ENCODE data around the gene SVIL. TPM values are rescaled to one million over a fixed set of nuclear protein-coding genes. Genes with fewer than 3 reads are reported as not detected.
"Not testable (repeated sequence)": the region's sequence is repeated elsewhere in the genome, so short reads cannot be mapped to it uniquely, and the experiment has no call there.

The SVIL gene
- total RNA-seq, 1 donor from 2014 or later, result 16.2 TPM

GRCh38 chr10:29546773-29547313, 87.9 kb downstream of the SVIL start:
- DNase-seq (ENCODE audit: low spot score) (no peak), ATAC-seq (no peak)

DNA sequence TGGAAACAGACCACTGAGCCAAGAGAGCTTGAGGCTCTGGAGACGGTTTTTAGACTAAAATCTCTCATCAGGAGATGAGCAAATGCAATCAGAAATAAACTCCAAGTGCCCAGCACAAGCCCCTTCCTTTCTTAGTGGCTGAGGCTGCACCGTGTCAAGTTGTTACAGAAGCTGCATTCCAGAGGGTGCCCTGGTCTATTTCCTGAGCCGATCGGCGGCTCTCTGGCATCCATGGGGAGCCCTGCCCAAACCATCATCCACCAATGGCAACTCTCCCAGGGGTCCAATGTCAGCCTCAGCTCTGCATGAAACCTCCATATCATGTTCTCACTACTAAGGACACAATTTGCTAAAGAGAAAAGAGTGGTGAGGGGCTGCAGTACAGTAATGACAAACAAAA, 89.6 kb downstream of the SVIL start:
- no peak for ATAC-seq
- DNase-seq (ENCODE audit: low spot score), result no peak

DNA sequence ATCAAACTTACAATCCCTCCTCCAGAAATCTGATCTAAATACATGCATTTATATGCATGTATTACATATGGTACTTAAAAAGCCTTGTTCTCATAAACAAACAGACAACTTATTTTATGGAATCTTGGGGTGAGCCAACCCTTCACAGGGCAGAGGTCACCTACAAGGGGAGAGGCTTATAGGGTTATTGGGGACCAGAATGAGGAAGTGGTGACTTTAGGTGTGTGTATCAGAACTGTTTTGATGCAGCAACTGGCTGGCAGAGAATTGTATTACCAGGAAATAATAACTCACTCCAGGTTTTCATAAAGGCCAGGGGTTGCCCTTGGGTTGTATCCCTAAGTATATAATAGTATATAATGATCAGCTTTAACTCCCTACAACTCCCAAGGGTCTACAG, 91.1 kb downstream of the SVIL start:
- ATAC-seq, result no peak
- no peak for DNase-seq (ENCODE audit: low spot score)

DNA sequence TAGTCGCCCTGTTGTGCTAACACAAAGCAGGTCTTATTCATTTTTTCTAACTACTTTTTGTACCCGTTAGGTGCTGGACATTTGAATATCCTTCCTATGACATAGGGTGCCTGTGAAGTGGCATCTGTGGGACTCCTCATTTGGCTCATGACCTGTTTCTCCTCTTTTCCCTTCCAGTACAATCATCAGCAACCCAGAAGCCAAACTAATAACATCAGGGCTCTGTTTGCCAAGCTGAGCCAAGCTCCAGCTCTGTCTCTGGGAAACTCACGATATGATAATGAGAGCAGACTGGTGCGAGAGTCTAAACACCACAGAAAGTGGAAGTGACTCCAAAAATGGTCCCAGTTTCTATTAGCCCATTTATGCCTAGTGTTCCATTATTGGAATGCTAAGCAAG, 92.0 kb downstream of the SVIL start:
- ATAC-seq (no peak), DNase-seq (ENCODE audit: low spot score) (no peak)

GRCh38 chr10:29541422-29542210, 93.2 kb downstream of the SVIL start:
- DNase-seq (ENCODE audit: low spot score) (no peak), ATAC-seq (no peak)

DNA sequence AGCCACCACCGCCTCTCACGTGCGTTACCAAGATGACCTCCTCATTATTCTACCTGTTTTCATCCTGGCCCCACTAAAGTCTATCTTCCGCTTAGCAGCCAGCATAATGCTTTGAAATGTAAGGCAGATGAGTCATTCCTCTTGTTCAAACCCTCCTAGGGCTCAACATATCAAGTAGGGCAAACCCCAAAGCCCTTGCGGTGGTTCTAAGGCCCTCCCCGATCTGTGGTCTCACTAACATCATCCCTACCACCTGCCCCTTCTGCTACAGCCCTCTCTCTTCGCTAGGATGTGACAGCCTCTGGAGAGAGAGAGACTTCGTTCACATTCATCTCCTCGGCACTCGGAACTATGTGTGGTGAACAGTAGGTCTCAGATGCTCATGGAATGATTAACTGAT, 94.8 kb downstream of the SVIL start:
- ATAC-seq, result no peak
- DNase-seq (ENCODE audit: low spot score), result no peak

GRCh38 chr10:29539412-29539811, 95.4 kb downstream of the SVIL start:
- ATAC-seq (no peak), DNase-seq (ENCODE audit: low spot score) (no peak)

DNA sequence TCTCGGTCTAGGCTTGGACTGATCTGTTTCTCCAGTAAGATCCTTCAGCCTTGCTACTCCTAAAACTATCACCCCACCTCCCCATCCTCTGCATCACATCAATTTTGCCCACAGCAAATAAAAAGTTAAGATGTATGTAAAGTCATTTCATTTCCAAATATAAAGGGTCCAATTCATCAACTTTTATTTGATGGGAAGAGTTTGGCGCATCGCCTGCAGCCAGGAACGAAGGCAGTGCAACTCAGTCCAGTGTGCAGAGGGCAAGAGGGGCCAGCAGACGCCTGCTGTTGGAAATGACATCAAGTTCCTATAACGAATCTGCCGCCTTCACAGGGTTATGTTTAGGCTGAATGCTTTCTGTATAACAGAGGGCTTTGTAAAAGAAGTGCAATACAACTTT, 97.0 kb downstream of the SVIL start:
- no peak for DNase-seq (ENCODE audit: low spot score)
- no peak for ATAC-seq

GRCh38 chr10:29536691-29537090, 98.1 kb downstream of the SVIL start:
- not testable (repeated sequence) for DNase-seq (ENCODE audit: low spot score); ATAC-seq

- DNase-seq (ENCODE audit: low spot score), result no peak
- ATAC-seq, result no peak
Observed at GRCh38 chr10:29535778-29536453, 98.9 kb downstream of the SVIL start.

DNA sequence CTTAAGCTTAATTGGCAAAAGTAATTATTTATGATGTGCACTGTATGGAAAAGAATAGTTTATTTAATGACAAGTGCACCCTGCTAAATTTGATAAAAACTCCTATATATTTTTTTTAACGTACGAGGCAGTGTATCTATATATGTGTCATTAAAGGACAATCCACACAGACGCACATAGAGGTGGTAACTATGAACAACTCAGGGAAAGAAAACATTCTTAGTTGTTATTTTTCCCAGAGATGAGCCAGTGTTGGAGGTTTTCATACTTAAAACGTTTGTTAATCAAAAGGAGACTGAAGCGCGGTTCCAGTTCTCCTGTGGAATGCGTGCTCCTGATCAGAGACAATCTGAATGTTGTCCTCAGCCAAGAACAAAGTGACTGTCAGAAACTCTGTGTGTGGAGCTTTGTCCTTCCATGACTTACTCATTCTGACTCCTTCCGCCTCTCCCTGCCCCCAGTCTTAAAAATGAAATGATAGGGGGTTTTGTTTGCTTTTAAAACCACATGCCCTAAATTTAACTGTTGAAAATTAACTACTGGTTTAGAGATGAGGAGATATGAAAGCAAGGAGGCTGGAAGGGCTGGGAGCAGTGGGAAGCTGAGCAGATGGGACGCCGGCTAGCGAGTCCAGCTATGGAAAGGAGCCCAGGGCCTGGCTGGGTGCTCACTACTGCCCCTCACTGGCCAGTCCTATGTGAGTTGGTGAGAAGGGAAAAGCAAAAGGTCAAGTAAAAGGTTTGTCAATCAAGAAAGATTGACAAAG, 99.6 kb downstream of the SVIL start:
- DNase-seq (ENCODE audit: low spot score) (no peak), ATAC-seq (peak; percentile 68)

DNA sequence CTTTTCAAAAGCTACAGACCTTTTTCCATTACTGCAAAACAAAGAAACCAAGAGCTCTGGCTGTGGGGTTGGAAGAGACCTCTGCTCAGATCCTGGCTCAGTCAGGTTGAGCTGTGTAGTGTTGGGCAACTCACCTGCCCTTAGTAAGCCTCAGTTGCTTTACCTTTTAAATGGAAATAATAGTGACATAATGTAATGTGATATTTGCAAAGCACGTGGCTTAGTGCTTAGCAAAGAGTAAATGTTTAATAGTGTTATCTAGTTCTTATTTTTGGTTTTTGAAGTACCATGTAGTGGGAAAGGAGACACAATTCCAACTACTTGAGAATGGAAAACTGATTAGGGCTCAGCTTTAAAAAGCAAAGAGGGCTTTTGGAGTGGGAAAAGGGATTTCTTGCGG, 100.2 kb downstream of the SVIL start:
- DNase-seq (ENCODE audit: low spot score), result no peak
- no peak for ATAC-seq

GRCh38 chr10:29533696-29534285, 101.0 kb downstream of the SVIL start:
- ATAC-seq, result no peak
- DNase-seq (ENCODE audit: low spot score), result no peak

GRCh38 chr10:29533046-29533445, 101.7 kb downstream of the SVIL start:
- DNase-seq (ENCODE audit: low spot score) (no peak), ATAC-seq (no peak)

GRCh38 chr10:29532256-29532878, 102.4 kb downstream of the SVIL start:
- ATAC-seq, result no peak
- DNase-seq (ENCODE audit: low spot score), result no peak

DNA sequence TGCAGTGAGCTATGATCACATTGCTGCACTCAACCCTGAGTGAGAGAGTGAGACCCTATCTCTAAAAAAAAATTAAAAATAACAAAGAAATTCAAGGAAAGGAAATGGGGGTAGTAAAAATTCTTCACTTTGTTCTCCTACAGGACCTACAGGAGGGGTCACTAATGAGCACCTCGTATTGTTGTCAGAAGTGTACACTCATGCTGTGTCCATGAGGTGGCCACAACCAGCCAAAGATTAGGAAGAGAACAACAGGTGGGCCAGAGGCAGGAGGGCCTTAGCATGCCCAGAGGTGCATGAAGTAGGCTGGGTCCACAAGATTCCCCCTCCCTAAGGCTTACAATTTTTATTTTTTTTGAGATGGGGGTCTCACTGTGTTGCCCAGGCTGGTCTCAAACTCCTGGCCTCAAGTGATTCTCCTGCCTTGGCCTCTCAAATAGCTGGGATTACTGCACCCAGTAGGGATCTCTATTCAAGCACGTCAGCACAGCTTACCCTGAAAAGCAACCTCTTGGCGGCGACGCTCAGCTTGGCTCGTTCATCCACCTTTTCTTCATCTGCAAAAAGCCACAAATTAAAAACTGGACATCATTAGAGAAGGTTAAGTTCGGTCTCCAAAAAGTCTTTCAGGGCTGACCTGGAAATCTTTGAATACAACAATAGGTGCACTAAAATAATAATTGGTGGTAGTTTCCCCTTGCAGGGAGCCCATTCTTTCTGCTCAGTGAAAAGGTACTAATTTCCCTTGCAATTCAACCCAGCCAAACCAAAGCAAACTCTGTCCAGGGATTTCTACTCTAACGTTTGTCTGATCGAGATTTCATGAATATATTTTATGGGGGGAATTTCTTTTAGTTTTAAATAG, 104.4 kb downstream of the SVIL start:
- DNase-seq (ENCODE audit: low spot score), result no peak
- ATAC-seq, result no peak

GRCh38 chr10:29529146-29529545, 105.6 kb downstream of the SVIL start:
- no peak for ATAC-seq

GRCh38 chr10:29525762-29526161, 109.0 kb downstream of the SVIL start:
- DNase-seq (ENCODE audit: low spot score) (no peak), ATAC-seq (no peak)

More at GRCh38 chr10:29529146-29529545, 105.6 kb downstream of the SVIL start:
- DNase-seq (ENCODE audit: low spot score), result no peak

DNA sequence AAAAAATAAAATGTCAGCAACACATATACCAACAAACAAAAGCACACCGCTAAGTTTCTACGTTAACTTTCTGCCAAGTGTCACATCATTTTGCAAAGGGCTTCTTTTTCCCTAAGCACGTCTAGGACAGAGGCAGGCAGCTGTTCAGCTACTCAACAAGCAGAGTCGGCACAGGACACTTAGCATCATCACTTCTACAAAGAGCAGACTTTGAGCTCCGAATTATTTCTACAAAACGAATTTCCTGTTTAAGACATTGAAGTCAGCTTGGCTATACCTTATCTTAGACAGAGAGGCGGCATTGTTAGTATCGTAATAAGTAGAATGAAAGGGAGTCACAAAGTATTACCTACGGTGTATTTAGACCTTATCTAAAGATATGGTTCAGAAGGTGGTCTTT, 110.1 kb downstream of the SVIL start:
- ATAC-seq (no peak), DNase-seq (ENCODE audit: low spot score) (no peak)

GRCh38 chr10:29524294-29524693, 110.5 kb downstream of the SVIL start:
- no peak for ATAC-seq

More at GRCh38 chr10:29524294-29524693, 110.5 kb downstream of the SVIL start:
- DNase-seq (ENCODE audit: low spot score), result no peak

All from left lobe of liver (tissue), 2 donors.